ENCODE measurements around the gene CDH23. TPM values are rescaled to one million over a fixed set of nuclear protein-coding genes. Genes with fewer than 3 reads are reported as not detected.

Gene CDH23
- total RNA-seq, 2 donors from 2014 or later: 1.4 to 1.6 TPM

DNA sequence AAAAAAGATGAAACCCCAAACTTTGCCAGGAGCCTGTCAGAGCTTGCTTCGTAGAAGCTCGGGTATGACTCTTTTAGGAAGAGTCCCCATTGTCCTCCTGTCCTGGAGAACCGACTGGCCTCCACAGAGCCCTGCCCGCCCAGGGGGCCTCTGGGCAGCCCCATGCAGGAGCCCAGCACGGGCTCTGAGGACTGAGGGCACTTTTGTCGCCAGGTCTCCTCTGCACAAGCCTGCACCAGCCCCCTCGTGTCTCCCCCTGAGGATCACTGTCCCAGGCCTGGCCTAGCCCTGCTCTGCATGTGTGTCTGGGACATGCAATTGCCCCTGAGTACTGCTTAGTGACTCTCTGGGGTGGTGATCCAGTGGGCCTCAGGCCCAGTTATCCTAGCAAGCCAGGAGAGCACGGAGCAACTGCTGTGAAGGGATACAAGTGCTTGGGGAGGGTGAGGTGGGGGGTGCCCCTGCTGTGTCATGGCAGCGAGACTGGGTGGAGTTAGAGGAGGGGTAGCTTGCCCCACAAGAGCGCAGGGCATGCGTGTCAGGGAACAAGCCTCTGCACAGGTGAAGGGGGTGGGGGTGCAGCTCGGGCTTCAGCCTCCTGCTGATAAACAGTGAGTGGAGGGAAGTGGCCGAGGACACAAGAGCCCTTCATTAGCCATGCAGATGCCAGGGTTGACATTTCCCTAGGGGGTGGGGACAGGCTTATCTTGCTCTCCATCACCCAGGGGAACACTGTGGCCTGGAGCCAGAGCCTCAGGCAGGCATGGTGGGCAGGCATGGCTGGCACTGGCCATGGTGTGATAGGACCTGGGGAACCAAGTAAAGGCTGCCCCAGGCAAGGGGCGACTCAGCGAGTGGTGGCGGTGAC, 179.4 kb downstream of the CDH23 start:
- TF ChIP-seq, protein P1, sequence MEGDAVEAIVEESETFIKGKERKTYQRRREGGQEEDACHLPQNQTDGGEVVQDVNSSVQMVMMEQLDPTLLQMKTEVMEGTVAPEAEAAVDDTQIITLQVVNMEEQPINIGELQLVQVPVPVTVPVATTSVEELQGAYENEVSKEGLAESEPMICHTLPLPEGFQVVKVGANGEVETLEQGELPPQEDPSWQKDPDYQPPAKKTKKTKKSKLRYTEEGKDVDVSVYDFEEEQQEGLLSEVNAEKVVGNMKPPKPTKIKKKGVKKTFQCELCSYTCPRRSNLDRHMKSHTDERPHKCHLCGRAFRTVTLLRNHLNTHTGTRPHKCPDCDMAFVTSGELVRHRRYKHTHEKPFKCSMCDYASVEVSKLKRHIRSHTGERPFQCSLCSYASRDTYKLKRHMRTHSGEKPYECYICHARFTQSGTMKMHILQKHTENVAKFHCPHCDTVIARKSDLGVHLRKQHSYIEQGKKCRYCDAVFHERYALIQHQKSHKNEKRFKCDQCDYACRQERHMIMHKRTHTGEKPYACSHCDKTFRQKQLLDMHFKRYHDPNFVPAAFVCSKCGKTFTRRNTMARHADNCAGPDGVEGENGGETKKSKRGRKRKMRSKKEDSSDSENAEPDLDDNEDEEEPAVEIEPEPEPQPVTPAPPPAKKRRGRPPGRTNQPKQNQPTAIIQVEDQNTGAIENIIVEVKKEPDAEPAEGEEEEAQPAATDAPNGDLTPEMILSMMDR (IDR thresholded peaks at IDR 0.05): no peak
- no peak overlapping the region for H3K27ac ChIP-seq
- H3K27me3 ChIP-seq: no peaks in the 10 kb centered on the region
- H3K36me3 ChIP-seq: no peaks in the 10 kb centered on the region
- no peaks in the 10 kb centered on the region for H3K4me1 ChIP-seq
- H3K9ac ChIP-seq (ENCODE audit: low read depth in 2 of 2, low read length in 2 of 2): no peak overlapping the region
- H3K9me3 ChIP-seq: no peaks in the 10 kb centered on the region
- H3K4me3 ChIP-seq: no peak overlapping the region
- no peak for DNase-seq
- intact Hi-C loops (cut with DNase I): no loop called here

DNA sequence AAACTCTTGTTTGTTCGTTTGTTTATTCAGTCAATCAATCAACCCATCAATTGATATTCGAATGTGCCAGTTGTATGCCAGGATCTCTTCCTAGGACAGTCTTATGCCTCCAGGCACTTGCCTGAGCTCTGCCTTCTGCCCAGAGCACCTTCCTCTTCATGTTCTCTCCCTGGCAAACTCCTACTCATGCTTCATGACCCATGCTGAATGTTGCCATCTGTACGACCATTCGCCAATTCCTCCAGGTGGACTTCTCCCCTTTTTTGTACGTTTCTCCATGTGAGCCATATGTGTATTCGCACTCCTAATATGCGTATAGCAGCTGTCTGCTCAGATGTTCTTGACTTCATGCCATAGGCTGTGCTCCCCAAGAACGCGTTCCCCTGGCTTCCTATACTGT, 180.1 kb downstream of the CDH23 start:
- intact Hi-C loops (cut with DNase I): no loop called here
- Histone ChIP-seq H3K36me3 (no peaks in the 10 kb centered on the region), H3K4me1 (no peaks in the 10 kb centered on the region), H3K9me3 (no peaks in the 10 kb centered on the region), H3K27ac (no peak overlapping the region), H3K9ac (ENCODE audit: low read depth in 2 of 2, low read length in 2 of 2) (no peak overlapping the region), H3K4me3 (no peak overlapping the region), H3K27me3 (no peaks in the 10 kb centered on the region)
- TF ChIP-seq, protein P1 (IDR thresholded peaks at IDR 0.05): no peak
- no peak for DNase-seq

DNA sequence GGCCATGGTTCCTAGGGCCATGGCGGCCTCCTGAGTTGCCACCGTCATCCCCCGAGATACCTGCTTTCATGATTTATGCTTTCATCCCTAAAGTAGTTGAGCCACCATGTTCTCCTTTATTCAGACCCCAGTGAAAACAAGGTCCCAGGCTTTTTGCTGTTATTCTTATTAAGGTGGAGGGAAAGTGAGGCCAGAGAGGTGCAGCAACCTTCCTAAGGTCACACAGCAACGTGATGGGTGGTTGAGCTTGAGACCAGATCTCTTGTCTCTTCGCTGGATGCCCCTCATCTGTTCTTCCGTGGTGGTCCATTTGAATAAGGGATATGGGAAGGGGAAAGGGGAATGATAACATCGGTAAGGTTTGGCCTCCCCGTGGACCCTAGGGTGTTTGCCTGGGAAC, 180.6 kb downstream of the CDH23 start:
- TF ChIP-seq, protein P1 (IDR thresholded peaks at IDR 0.05): no peak
- DNase-seq: no peak
- Histone ChIP-seq H3K9ac (ENCODE audit: low read depth in 2 of 2, low read length in 2 of 2) (no peak overlapping the region), H3K4me1 (no peaks in the 10 kb centered on the region), H3K9me3 (no peaks in the 10 kb centered on the region), H3K27me3 (no peaks in the 10 kb centered on the region), H3K36me3 (no peaks in the 10 kb centered on the region), H3K27ac (no peak overlapping the region), H3K4me3 (no peak overlapping the region)
- intact Hi-C loops (cut with DNase I): no loop called here

DNA sequence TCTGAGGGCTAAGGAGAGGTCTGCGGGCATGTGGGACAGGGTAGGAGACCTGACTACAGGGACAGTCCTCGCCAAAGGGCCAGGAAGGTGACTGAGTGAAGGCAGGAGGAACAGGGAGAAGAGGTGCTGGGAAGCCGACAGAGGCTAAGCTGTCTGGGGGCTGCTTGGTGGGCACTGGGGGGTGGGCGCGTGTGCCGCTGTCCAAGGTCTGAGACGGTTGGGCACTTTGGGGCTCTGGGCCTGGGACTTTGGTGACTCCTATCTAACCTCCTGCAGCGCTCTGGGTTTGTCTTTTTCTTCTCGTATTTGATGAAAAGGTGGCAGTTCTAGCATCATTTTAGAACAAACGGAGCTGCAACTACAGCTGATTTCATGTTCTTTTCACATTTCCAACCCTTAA, 181.3 kb downstream of the CDH23 start:
- intact Hi-C loops (cut with DNase I): no loop called here
- H3K27me3 ChIP-seq: no peaks in the 10 kb centered on the region
- H3K4me1 ChIP-seq: no peaks in the 10 kb centered on the region
- no peaks in the 10 kb centered on the region for H3K9me3 ChIP-seq
- no peak for DNase-seq
- no peak overlapping the region for H3K4me3 ChIP-seq
- H3K36me3 ChIP-seq: no peaks in the 10 kb centered on the region
- H3K27ac ChIP-seq: no peak overlapping the region
- no peak overlapping the region for H3K9ac ChIP-seq (ENCODE audit: low read depth in 2 of 2, low read length in 2 of 2)
- TF ChIP-seq, protein P1 (IDR thresholded peaks at IDR 0.05): no peak

DNA sequence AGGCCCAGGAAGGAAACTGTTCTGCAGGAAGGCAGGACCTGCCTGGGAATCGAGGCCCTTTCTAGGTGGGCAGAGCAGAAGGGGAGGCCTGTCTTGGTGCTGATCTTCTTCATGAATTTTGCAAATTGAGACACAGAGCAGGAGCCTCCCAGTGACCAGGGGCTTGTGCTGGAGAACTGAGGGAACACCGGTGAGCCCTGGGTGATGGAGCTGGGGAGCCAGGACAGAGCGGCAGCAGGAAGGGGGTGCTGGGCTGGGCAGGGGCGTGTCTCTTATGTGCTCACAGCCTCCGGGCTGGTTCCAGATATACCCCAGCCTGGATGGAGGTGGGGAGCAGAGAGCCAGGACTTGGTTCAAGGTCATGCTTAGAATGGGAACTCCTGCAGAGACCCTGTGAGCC, 182.9 kb downstream of the CDH23 start:
- Histone ChIP-seq H3K4me3 (no peak overlapping the region), H3K4me1 (no peaks in the 10 kb centered on the region), H3K9ac (ENCODE audit: low read depth in 2 of 2, low read length in 2 of 2) (no peak overlapping the region), H3K36me3 (no peaks in the 10 kb centered on the region), H3K27ac (no peak overlapping the region), H3K9me3 (no peaks in the 10 kb centered on the region), H3K27me3 (no peaks in the 10 kb centered on the region)
- TF ChIP-seq, protein P1 (IDR thresholded peaks at IDR 0.05): no peak
- DNase-seq: no peak
- intact Hi-C loops (cut with DNase I): no loop called here

Measured in colonic mucosa (tissue), 4 donors.